ENCODE measurements around the gene SEMA3B.

Gene SEMA3B

GRCh38 chr3:50297384-50297775 is 28.4 kb downstream of the SEMA3B start:
- H3K4me3 ChIP-seq (ENCODE audit: low read depth, low read length), result no peak overlapping the region
- TF ChIP-seq CTCF (IDR thresholded peaks at IDR 0.05; ENCODE audit: low read depth, low read length), result no peak

- no peak for TF ChIP-seq CTCF (IDR thresholded peaks at IDR 0.05; ENCODE audit: low read depth, low read length)
- H3K4me3 ChIP-seq (ENCODE audit: low read depth, low read length), result peak overlapping the region; percentile 64
Observed at GRCh38 chr3:50297896-50298725, 29.2 kb downstream of the SEMA3B start.

GRCh38 chr3:50298836-50299637 is 30.1 kb downstream of the SEMA3B start, which contains the start of the genes HYAL3 and NAA80:
TSS of gene HYAL3 (minus strand) at chr3:50299405. CDS start at chr3:50295602, 3,803 bp downstream.
TSS of gene NAA80 (minus strand) at chr3:50299405. CDS start at chr3:50297463, 1,942 bp downstream.
- H3K4me3 ChIP-seq (ENCODE audit: low read depth, low read length), result peak within 1 kb of the TSS; percentile 64
- peak; percentile 9; the same call in 1 of the 2 replicates for TF ChIP-seq CTCF (IDR thresholded peaks at IDR 0.05; ENCODE audit: low read depth, low read length)

GRCh38 chr3:50299638-50299928 is 30.6 kb downstream of the SEMA3B start:
- no peak for TF ChIP-seq CTCF (IDR thresholded peaks at IDR 0.05; ENCODE audit: low read depth, low read length)
- peak overlapping the region; percentile 64 for H3K4me3 ChIP-seq (ENCODE audit: low read depth, low read length)

GRCh38 chr3:50299929-50300680 is 31.2 kb downstream of the SEMA3B start:
- H3K4me3 ChIP-seq (ENCODE audit: low read depth, low read length), result peak overlapping the region; percentile 64
- TF ChIP-seq CTCF (IDR thresholded peaks at IDR 0.05; ENCODE audit: low read depth, low read length), result no peak

- no peak for TF ChIP-seq CTCF (IDR thresholded peaks at IDR 0.05; ENCODE audit: low read depth, low read length)
- H3K4me3 ChIP-seq (ENCODE audit: low read depth, low read length), result no peak overlapping the region
Observed at GRCh38 chr3:50300681-50301254, 31.8 kb downstream of the SEMA3B start.

All from WI38 (cell line).